HG03354 (cell line): ENCODE data around the gene RASSF8.

ENCODE experiments used
- ATAC-seq: cut with Tn5 transposase; IDR thresholded peaks from one replicate; pipeline ENCODE4 v1.9.1; 2021; ENCODE audit warnings: mild to moderate bottlenecking; ENCODE audit not compliant: unreplicated experiment, poor library complexity, severe bottlenecking

RASSF8 gene

GRCh38 chr12:26017484-26018211 lies 59.2 kb downstream of the RASSF8 start:
- no peak for ATAC-seq

DNA sequence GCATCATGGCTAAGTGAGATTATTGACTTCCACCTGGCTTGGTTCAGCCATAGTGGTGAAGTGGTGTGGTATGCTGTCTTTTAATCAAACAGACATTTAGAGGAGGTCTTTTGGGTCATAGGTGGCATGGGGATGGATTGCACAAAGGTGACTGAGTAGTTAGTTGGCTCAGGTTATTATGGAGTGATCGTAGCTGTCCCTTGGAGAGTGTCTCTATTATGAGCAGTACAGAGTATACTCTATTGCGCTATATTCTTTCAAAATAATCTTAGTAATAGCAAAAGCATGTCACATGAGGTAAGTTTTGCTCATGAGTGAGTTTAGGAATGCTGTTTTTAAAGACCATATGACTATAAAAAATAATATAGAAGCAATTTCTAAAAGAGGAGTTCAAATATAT lies 60.4 kb downstream of the RASSF8 start:
- ATAC-seq: no peak

DNA sequence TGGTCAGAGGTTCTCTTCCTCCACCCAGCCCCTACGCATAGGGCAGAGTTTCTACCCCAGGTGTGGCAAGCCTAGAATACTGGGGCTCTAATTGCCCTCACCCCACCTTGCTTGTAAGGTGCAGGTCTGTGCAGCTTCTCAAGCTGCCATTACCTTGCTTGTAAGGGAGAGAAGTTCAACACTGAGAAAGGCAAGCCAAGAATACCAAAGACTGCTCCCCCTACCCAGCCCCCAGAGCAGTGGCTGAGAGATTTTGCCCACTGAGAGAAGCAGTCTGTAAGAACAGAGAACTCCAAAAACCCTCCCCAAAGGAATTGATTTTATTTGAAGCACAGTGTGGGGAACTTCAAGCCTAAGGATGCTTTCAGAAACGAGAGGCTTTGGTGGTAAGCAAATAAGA lies 63.1 kb downstream of the RASSF8 start:
- ATAC-seq: no peak

GRCh38 chr12:26022043-26022442 lies 63.6 kb downstream of the RASSF8 start:
- no peak for ATAC-seq

DNA sequence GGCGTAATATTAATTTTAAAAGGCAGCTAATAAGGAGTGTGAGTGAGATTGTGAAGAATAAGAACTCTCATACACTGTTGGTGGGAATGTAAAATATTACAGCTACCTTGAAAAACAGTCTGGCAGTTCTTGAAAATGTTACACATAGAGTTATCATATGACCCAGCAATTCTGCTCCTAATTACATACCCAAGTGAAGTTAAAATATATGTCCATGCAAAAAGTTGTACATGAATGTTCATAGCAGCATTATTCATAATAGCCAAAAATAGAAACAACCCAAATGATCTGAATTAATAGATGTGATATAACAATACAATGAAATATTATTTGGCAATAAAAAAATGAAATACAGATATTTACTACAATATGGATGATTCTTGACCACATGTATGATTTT lies 68.2 kb downstream of the RASSF8 start:
- no peak for ATAC-seq

DNA sequence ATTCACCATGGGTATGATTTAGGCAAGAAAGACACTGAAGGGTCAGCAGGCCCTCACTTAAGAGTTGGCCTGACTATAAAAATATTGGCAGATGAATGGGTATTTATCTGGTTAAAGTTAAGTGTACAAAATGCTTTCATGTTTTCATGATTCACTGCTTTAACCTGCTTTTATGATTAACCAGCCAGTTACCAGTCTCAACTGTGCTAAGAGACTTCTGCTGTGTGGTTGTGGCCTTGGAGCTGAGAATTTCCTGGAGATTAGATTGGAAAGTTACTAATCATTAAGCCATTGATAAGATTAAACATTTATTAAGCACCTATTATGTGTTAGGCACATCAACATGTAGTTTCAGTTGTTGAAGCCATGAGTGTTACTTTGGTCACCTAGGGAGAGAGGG lies 68.9 kb downstream of the RASSF8 start:
- no peak for ATAC-seq

- ATAC-seq: no peak
Observed at GRCh38 chr12:26028953-26029735, 70.7 kb downstream of the RASSF8 start.

DNA sequence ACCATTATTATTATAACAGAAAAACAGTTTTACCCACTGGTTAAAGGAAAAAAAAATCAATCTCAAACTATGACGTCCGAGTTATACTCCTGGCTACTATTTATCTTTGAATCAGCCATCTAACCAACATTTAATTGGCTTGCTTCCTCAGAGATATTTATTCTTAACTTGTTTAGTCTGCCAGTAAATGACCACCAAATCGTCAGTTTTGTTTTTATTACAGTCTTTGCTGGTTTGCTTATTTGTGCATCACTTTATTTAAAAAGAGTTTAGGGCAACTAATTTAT lies 71.2 kb downstream of the RASSF8 start:
- ATAC-seq: no peak

- ATAC-seq: no peak
Observed at GRCh38 chr12:26030371-26030770, 71.9 kb downstream of the RASSF8 start.

- no peak for ATAC-seq
Observed at GRCh38 chr12:26031318-26031717, 72.8 kb downstream of the RASSF8 start.

- no peak for ATAC-seq
Observed at GRCh38 chr12:26031827-26032226, 73.3 kb downstream of the RASSF8 start.

DNA sequence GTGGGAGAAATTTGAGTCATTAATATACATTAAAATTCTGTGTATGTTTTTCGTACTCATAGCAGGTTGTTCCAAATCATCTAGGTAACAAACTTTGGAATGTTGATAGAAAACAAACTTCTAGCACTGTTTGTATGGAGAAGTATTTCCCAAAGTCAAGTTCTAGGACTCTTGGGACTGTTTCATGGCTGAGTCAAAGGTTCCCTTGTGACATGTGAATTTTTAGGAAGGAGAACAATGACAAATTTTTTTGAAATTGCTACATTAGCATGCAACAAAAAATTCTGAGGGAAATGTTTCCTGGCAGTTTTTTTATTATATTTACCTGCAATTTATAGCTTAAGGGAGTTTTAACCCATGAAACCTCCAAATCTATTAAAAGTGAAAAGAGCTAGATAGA lies 73.8 kb downstream of the RASSF8 start:
- no peak for ATAC-seq

DNA sequence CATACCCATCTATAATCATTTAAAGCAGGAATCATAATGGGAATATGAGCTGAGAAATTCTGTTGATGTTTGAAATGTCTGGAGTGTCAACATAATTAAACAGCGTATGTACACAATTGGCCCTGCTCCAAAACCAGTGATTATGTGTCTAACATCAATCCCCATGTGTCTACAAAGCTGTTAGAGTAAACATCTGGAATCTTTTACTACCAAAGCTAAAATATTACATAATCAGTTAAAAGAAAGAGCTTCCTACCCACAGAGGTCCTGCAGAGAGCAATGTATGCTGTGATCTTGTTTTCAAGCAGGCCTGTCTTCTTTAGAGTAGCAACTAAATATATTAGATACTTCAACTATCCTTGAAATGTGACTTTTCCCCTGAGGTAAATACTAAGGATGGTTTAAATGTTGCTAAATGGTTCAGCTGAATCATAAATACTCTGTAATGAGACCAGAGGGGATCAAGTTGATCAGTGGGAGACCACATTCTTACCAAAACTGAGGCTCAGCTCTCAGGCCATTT lies 74.3 kb downstream of the RASSF8 start:
- ATAC-seq: no peak

GRCh38 chr12:26034371-26035142 lies 76.1 kb downstream of the RASSF8 start:
- no peak for ATAC-seq

- ATAC-seq: no peak
Observed at GRCh38 chr12:26036877-26037276, 78.4 kb downstream of the RASSF8 start.

- no peak for ATAC-seq
Observed at GRCh38 chr12:26037615-26038220, 79.2 kb downstream of the RASSF8 start.

DNA sequence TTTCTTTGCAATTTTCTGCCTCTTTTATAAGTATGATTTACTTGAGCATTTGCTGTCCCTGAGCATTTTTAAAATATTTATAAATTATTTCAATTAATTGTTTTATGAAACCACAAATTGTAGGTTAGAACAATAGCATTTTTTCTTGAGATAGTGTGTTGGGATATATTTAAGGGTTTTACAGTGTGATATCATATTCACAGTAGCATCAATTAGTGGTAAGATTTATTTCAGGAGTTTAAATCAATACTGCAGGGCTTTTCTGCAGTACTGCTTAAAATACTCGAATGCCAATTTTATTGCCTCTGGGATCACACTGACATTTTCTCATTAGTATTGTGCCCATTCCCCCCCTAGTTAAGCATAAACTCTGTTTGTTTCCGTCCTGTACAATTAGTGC lies 84.2 kb downstream of the RASSF8 start:
- no peak for ATAC-seq

DNA sequence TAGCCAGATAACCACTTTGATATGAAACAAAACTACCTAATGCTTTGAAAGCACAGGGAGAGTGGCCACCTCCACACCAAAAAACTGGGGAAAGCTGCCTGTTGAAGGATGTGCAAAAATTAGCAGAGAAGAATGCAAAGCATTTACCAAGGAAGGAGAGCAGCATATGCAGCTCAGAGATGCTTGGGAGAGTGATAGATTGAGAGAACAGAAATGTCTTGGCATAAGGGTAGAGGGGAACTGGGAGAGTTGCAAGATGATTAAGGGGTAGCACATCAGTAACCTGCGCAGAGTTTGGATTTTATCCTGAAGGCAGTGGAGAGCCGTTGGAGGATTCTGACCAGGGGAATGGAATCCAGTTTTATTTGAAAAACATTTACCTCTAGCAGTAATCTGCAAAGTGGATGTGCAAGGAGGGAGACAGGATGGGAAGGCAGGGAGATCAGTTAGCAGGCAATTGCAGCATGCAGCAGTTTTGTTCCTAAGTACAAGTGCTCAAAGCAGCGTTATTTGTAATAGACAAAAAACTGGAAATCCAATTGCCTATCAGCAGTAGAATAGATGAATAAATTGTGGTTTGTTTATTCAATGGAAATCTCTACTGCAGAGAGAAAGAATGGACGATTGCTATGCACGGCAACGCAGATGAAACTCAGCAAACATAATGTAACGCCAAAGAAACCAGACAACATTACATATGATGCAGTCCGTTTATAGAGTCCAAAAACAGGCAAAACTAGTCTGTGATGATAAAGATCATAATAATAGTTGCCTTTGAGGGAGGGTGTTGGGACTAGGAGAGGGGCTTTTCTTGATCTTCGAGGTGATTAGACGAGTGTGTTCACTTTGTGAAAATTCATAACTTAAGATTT lies 84.9 kb downstream of the RASSF8 start:
- ATAC-seq: no peak

GRCh38 chr12:26044007-26044394 lies 85.5 kb downstream of the RASSF8 start:
- ATAC-seq: no peak
